ENCODE results near the gene RNF213.

GRCh38 chr17:80272366-80272765, 11.7 kb downstream of the RNF213 start:
- TF ChIP-seq CTCF (IDR thresholded peaks at IDR 0.05): no peak
- no peak for TF ChIP-seq POLR2A (IDR thresholded peaks at IDR 0.05)
- TF ChIP-seq EP300 (IDR thresholded peaks at IDR 0.05; ENCODE audit: low read depth): no peak
- no peak for TF ChIP-seq POLR2AphosphoS5 (IDR thresholded peaks at IDR 0.05)
